ENCODE results near the gene INKA1.

INKA1 gene

DNA sequence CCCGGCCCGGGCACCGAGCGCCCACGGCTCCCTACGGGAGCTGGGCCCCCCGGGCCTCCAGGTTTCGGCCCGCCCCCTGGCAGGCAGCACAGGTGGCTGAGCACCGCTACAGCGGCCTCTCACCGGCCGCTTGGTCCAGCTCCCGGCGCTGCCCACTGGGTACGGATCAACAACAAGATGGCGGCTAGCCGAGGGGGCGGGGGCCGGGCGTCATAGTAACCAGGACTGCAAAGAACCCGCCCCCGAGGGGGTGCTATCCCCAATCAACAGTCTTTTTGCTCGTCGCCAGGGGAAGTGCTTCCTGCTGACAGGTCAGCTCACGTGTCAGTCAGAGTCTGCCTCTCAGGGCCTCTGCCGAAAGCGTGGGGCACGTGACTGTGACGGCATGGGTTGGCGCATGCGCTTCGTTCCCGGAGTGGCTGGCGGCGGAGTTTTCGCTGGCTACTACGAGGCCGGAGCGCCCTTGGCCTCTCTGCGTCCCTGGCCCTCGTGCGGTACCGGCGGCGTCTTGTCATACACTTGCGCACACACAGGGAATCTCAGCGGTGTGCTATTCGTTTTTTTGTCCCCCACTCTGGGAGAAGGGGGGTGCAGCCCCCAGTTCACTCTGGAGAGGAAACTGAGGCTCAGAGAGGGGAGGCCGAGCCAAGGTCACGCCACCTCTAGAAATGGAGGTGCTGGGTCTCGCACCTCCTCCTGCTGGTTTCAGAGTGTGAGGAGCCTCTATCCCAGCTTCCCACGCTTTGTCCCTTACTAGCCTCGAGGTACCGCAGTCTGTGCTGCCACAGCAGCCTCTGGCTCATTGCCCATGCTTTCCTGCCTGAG lies 16.5 kb upstream of the INKA1 start, which contains the start of gene IP6K1:
IP6K1 (minus strand) TSS at position 186 of the 825 bp plus-strand sequence. CDS start 38,502 bp downstream, outside the sequence.
- TF ChIP-seq CTCF (IDR thresholded peaks at IDR 0.05; ENCODE audit: borderline replicate concordance, control extremely low read depth, extremely low read depth, insufficient read depth, missing control alignments) = no peak
- peak; percentile 100 for DNase-seq (ENCODE audit: low spot score)
- in situ Hi-C loops (cut with MboI; ENCODE audit: low sequenced_read_pairs, unreplicated experiment) = no loop called here

DNA sequence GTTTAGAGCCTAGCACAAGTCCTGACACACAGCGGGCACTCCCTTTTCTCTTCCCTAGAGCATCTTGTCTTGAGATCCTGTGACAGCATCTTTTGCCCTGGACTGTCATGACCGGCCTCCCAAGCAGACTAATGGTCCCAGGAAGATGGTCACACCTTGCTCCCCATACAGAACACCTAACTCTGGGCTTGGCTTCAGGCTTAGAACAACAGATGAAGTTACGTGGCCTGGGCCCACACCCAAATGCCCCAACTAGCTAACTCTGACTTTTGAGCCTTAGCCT lies 15.9 kb upstream of the INKA1 start:
- DNase-seq (ENCODE audit: low spot score) = peak; percentile 22
- in situ Hi-C loops (cut with MboI; ENCODE audit: low sequenced_read_pairs, unreplicated experiment) = no loop called here
- no peak for TF ChIP-seq CTCF (IDR thresholded peaks at IDR 0.05; ENCODE audit: borderline replicate concordance, control extremely low read depth, extremely low read depth, insufficient read depth, missing control alignments)

DNA sequence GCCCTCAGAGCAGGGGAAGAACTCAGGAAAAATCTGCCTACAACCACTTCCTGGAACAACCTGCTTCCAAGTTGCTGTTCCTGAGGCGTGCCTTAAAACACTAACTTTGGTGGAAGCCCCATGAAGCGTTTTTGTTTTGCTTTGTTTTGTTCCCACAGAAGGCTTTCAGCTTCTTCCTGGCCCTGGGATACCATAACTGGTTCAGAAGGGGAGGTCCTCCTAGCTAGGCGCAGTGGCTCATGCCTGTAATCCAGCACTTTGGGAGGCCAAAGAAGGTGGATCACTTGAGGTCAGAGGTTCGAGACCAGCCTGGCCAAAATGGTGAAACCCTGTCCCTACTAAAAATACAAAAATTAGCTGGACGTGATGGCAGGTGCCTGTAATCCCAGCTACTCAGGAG lies 15.5 kb upstream of the INKA1 start:
- no peak for DNase-seq (ENCODE audit: low spot score)
- no peak for TF ChIP-seq CTCF (IDR thresholded peaks at IDR 0.05; ENCODE audit: borderline replicate concordance, control extremely low read depth, extremely low read depth, insufficient read depth, missing control alignments)
- in situ Hi-C loops (cut with MboI; ENCODE audit: low sequenced_read_pairs, unreplicated experiment) = no loop called here

DNA sequence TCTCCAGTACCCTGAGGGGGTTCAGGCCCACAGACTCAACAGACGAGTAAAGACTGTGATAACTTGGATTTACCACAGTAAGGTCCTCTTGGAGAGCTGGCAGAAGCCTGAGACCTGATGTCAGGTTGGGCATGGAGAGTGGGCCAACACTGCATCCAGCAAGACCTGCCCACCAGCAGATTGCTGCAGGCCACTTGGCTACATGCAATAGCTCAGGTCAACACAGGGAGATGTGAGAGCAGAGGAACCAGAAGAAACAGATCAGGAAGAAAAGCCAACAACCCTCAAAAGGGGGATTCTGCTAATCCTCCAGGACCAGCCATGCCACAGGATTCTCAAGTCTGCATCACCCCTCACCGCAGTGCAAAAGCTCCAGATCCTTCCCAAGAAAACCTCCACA lies 15.0 kb upstream of the INKA1 start:
- in situ Hi-C loops (cut with MboI; ENCODE audit: low sequenced_read_pairs, unreplicated experiment) = no loop called here
- no peak for TF ChIP-seq CTCF (IDR thresholded peaks at IDR 0.05; ENCODE audit: borderline replicate concordance, control extremely low read depth, extremely low read depth, insufficient read depth, missing control alignments)
- DNase-seq (ENCODE audit: low spot score) = no peak

- TF ChIP-seq CTCF (IDR thresholded peaks at IDR 0.05; ENCODE audit: borderline replicate concordance, control extremely low read depth, extremely low read depth, insufficient read depth, missing control alignments) = no peak
- in situ Hi-C loops (cut with MboI; ENCODE audit: low sequenced_read_pairs, unreplicated experiment) = no loop called here
- DNase-seq (ENCODE audit: low spot score) = no peak
Measured at GRCh38 chr3:49790626-49791411, 12.2 kb upstream of the INKA1 start.

DNA sequence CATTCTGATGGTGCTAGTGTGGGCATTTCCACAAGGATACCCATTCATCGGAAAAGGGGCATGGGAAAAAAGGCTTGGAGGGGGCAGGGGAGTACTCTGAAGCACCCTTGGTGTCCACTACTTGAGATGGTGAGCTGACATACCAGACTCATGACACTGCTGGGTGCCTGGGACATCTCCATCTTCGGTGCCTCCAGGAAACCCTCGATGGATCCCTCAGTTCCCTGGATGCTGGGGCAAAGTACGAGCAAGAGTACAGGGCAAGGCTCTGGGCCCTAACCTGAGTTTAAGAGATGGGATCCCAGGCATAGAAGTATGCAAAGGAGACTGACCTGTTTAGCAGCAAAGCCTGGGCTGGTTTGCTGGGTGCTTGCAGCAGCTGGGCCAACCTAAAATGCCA lies 11.5 kb upstream of the INKA1 start:
- no peak for TF ChIP-seq CTCF (IDR thresholded peaks at IDR 0.05; ENCODE audit: borderline replicate concordance, control extremely low read depth, extremely low read depth, insufficient read depth, missing control alignments)
- in situ Hi-C loops (cut with MboI; ENCODE audit: low sequenced_read_pairs, unreplicated experiment) = no loop called here
- DNase-seq (ENCODE audit: low spot score) = no peak

Measured in GM13976 (cell line).